Ectodermal cell (in vitro differentiated cells): ENCODE results near the gene KLF17.
"Not testable (repeated sequence)": the region's sequence is repeated elsewhere in the genome, so short reads cannot be mapped to it uniquely, and the experiment has no call there.

Experiments used
- H3K27ac ChIP-seq: 2 replicates; pipeline ENCODE4 v1.7.0; 2013; ENCODE audit warnings: mild to moderate bottlenecking, low read depth, low read length; ENCODE audit not compliant: insufficient read depth, poor library complexity, severe bottlenecking
- H3K27me3 ChIP-seq: 2 replicates; pipeline ENCODE4 v1.7.0; 2013; ENCODE audit warnings: mild to moderate bottlenecking, low read length; ENCODE audit not compliant: insufficient read depth, control insufficient read depth, poor library complexity, severe bottlenecking
- H3K36me3 ChIP-seq: one replicate; pipeline ENCODE4 v1.7.0; 2013; ENCODE audit warnings: low read length; ENCODE audit not compliant: control insufficient read depth, insufficient read depth
- H3K4me1 ChIP-seq: one replicate; pipeline ENCODE4 v1.7.0; 2013; ENCODE audit warnings: low read length; ENCODE audit not compliant: control insufficient read depth, insufficient read depth
- H3K4me3 ChIP-seq: 2 replicates; pipeline ENCODE4 v1.7.0; 2013; ENCODE audit warnings: low read depth, low read length, control low read depth; ENCODE audit not compliant: insufficient read depth
- H3K9me3 ChIP-seq: 2 replicates; pipeline ENCODE4 v1.7.0; 2013; ENCODE audit warnings: mild to moderate bottlenecking, low read length, moderate library complexity; ENCODE audit not compliant: control insufficient read depth
- WGBS, 2 experiments: methylation state at CpG; one replicate each; pipeline ENCODE4 v1.1.7; 2013; ENCODE audit warnings: missing lambda C conversion rate in 2 of 2; 5-methylcytosine and 5-hydroxymethylcytosine counted together

KLF17 gene

GRCh38 chr1:44108241-44108640, 10.4 kb upstream of the KLF17 start:
- no peaks in the 10 kb centered on the region for H3K4me1 ChIP-seq
- no peaks in the 10 kb centered on the region for H3K36me3 ChIP-seq
- H3K27ac ChIP-seq: no peak overlapping the region
- no peak overlapping the region for H3K4me3 ChIP-seq
- WGBS, 2 experiments: 84 to 95% methylated on average over 1 of the region's 1 CpG
- H3K9me3 ChIP-seq: no peaks in the 10 kb centered on the region
- no peaks in the 10 kb centered on the region for H3K27me3 ChIP-seq

GRCh38 chr1:44108971-44109370, 9.7 kb upstream of the KLF17 start:
- Histone ChIP-seq H3K4me1 (no peaks in the 10 kb centered on the region), H3K27ac (no peak overlapping the region), H3K27me3 (no peaks in the 10 kb centered on the region), H3K9me3 (no peaks in the 10 kb centered on the region), H3K4me3 (no peak overlapping the region), H3K36me3 (no peaks in the 10 kb centered on the region)
- 89 to 94% methylated on average over 1 of the region's 1 CpG for WGBS, 2 experiments

GRCh38 chr1:44110916-44111315, 7.7 kb upstream of the KLF17 start:
- H3K9me3 ChIP-seq: no peaks in the 10 kb centered on the region
- WGBS, 2 experiments: 91 to 92% methylated on average over 5 of the region's 5 CpGs

GRCh38 chr1:44111861-44112260, 6.8 kb upstream of the KLF17 start:
- no peaks in the 10 kb centered on the region for H3K36me3 ChIP-seq
- H3K4me1 ChIP-seq: no peaks in the 10 kb centered on the region
- 93 to 95% methylated on average over 4 of the region's 4 CpGs for WGBS, 2 experiments
- H3K9me3 ChIP-seq: no peaks in the 10 kb centered on the region
- no peak overlapping the region for H3K27ac ChIP-seq
- H3K4me3 ChIP-seq: no peak overlapping the region
- H3K27me3 ChIP-seq: no peaks in the 10 kb centered on the region

More at GRCh38 chr1:44110916-44111315, 7.7 kb upstream of the KLF17 start:
- Histone ChIP-seq H3K36me3 (no peaks in the 10 kb centered on the region), H3K27me3 (no peaks in the 10 kb centered on the region), H3K27ac (no peak overlapping the region), H3K4me1 (no peaks in the 10 kb centered on the region), H3K4me3 (no peak overlapping the region)

GRCh38 chr1:44112486-44112885, 6.1 kb upstream of the KLF17 start:
- no peak overlapping the region for H3K4me3 ChIP-seq
- no peaks in the 10 kb centered on the region for H3K36me3 ChIP-seq
- H3K27ac ChIP-seq: no peak overlapping the region
- no peaks in the 10 kb centered on the region for H3K27me3 ChIP-seq
- no peaks in the 10 kb centered on the region for H3K4me1 ChIP-seq
- 88 to 92% methylated on average over 3 of the region's 3 CpGs for WGBS, 2 experiments
- H3K9me3 ChIP-seq: no peaks in the 10 kb centered on the region

- H3K36me3 ChIP-seq: no peaks in the 10 kb centered on the region
- H3K4me3 ChIP-seq: no peak overlapping the region
- WGBS, 2 experiments: 80 to 86% methylated on average over 2 of the region's 2 CpGs
- no peaks in the 10 kb centered on the region for H3K9me3 ChIP-seq
- no peaks in the 10 kb centered on the region for H3K4me1 ChIP-seq
- H3K27ac ChIP-seq: no peak overlapping the region
- H3K27me3 ChIP-seq: no peaks in the 10 kb centered on the region
Observed at GRCh38 chr1:44113095-44113609, 5.5 kb upstream of the KLF17 start.

- Histone ChIP-seq H3K9me3 (no peaks in the 10 kb centered on the region), H3K27ac (no peak overlapping the region), H3K36me3 (no peaks in the 10 kb centered on the region), H3K27me3 (no peaks in the 10 kb centered on the region), H3K4me3 (no peak overlapping the region), H3K4me1 (no peaks in the 10 kb centered on the region)
- 91 to 96% methylated on average over 7 of the region's 7 CpGs for WGBS, 2 experiments
Observed at GRCh38 chr1:44114098-44114497, 4.5 kb upstream of the KLF17 start.

GRCh38 chr1:44117272-44117671, 1.3 kb upstream of the KLF17 start:
- not testable (repeated sequence) for H3K27me3 ChIP-seq, H3K36me3 ChIP-seq, H3K4me3 ChIP-seq, H3K9me3 ChIP-seq, H3K27ac ChIP-seq, H3K4me1 ChIP-seq
- 91 to 96% methylated on average over 10 of the region's 10 CpGs for WGBS, 2 experiments

- no peaks in the 10 kb centered on the region for H3K36me3 ChIP-seq
- WGBS, 2 experiments: 76 to 79% methylated on average over 6 of the region's 6 CpGs
Observed at GRCh38 chr1:44119525-44119924, 904 bp downstream of the KLF17 start.

GRCh38 chr1:44120398-44120949, 1.9 kb downstream of the KLF17 start:
- Histone ChIP-seq H3K9me3 (no peaks in the 10 kb centered on the region), H3K27ac (no peak overlapping the region), H3K27me3 (no peaks in the 10 kb centered on the region), H3K36me3 (no peaks in the 10 kb centered on the region), H3K4me3 (no peak overlapping the region), H3K4me1 (no peaks in the 10 kb centered on the region)
- WGBS, 2 experiments: 88 to 94% methylated on average over 5 of the region's 5 CpGs

More at GRCh38 chr1:44119525-44119924, 904 bp downstream of the KLF17 start:
- Histone ChIP-seq H3K27me3 (no peaks in the 10 kb centered on the region), H3K27ac (no peak overlapping the region), H3K4me1 (no peaks in the 10 kb centered on the region), H3K4me3 (no peak overlapping the region), H3K9me3 (no peaks in the 10 kb centered on the region)
